ENCODE results near the gene STX7.

The STX7 gene

GRCh38 chr6:132506869-132507808 lies 5.8 kb downstream of the STX7 start:
- DNase-seq = no peak

GRCh38 chr6:132506461-132506860 lies 6.5 kb downstream of the STX7 start:
- no peak for DNase-seq

- DNase-seq = no peak
Observed at GRCh38 chr6:132505158-132505557, 7.8 kb downstream of the STX7 start.

- DNase-seq = no peak
Observed at GRCh38 chr6:132504757-132505156, 8.2 kb downstream of the STX7 start.

GRCh38 chr6:132499757-132500156 lies 13.2 kb downstream of the STX7 start:
- DNase-seq = no peak

GRCh38 chr6:132498638-132499037 lies 14.3 kb downstream of the STX7 start:
- no peak for DNase-seq

- DNase-seq = no peak
Observed at GRCh38 chr6:132496519-132497180, 16.3 kb downstream of the STX7 start.

- DNase-seq = no peak
Observed at GRCh38 chr6:132495604-132496079, 17.3 kb downstream of the STX7 start.

- DNase-seq = no peak
Observed at GRCh38 chr6:132494954-132495353, 18.0 kb downstream of the STX7 start.

GRCh38 chr6:132491881-132492280 lies 21.0 kb downstream of the STX7 start:
- DNase-seq = no peak

GRCh38 chr6:132491303-132491702 lies 21.6 kb downstream of the STX7 start:
- DNase-seq = no peak

- DNase-seq = no peak
Observed at GRCh38 chr6:132490478-132491204, 22.3 kb downstream of the STX7 start.

GRCh38 chr6:132490024-132490423 lies 22.9 kb downstream of the STX7 start:
- no peak for DNase-seq

- no peak for DNase-seq
Observed at GRCh38 chr6:132489376-132489775, 23.5 kb downstream of the STX7 start.

- DNase-seq = no peak
Observed at GRCh38 chr6:132487762-132488161, 25.2 kb downstream of the STX7 start.

- DNase-seq = no peak
Observed at GRCh38 chr6:132484680-132485018, 28.3 kb downstream of the STX7 start.

GRCh38 chr6:132483779-132484679 lies 28.9 kb downstream of the STX7 start:
- no peak for DNase-seq

GRCh38 chr6:132482581-132482980 lies 30.3 kb downstream of the STX7 start:
- DNase-seq = no peak

- DNase-seq = no peak
Observed at GRCh38 chr6:132481189-132481588, 31.7 kb downstream of the STX7 start.

GRCh38 chr6:132479131-132479530 lies 33.8 kb downstream of the STX7 start:
- no peak for DNase-seq

GRCh38 chr6:132478674-132479073 lies 34.2 kb downstream of the STX7 start:
- no peak for DNase-seq

GRCh38 chr6:132478266-132478665 lies 34.6 kb downstream of the STX7 start:
- no peak for DNase-seq
